ENCODE data around the gene ZNF783. TPM values are rescaled to one million over a fixed set of nuclear protein-coding genes. Genes with fewer than 3 reads are reported as not detected.

Gene ZNF783
- total and polyA plus RNA-seq, 2 of the 8 experiments (the other 6 are each of a cell fraction or from before 2014, with no cell fraction given): 7.3 to 8.2 TPM

GRCh38 chr7:149292462-149292823 is 30.4 kb downstream of the ZNF783 start (continued):
- TF ChIP-seq RNF2 (IDR thresholded peaks at IDR 0.05; ENCODE audit: borderline replicate concordance, low read depth, low read length, missing control alignments, poor library complexity, severe bottlenecking): no peak
- no peak for TF ChIP-seq EP300 (IDR thresholded peaks at IDR 0.05; ENCODE audit: borderline replicate concordance in 1 of 2, low read depth in 2 of 2, low read length in 2 of 2)
- TF ChIP-seq CHD2 (IDR thresholded peaks at IDR 0.05; ENCODE audit: low read length): no peak
- TF ChIP-seq TCF12 (IDR thresholded peaks at IDR 0.05; ENCODE audit: low read depth, low read length): no peak
- no peak for TF ChIP-seq SUZ12 (IDR thresholded peaks at IDR 0.05; ENCODE audit: low read length)

All from H1 (cell line).